Lower leg skin (tissue), 3 donors: ENCODE data around the gene CELA3A.
"Not testable (repeated sequence)": the region's sequence is repeated elsewhere in the genome, so short reads cannot be mapped to it uniquely, and the experiment has no call there.

Experiments
- POLR2A ChIP-seq, 2 donors: fragments of 450-650 bp; IDR thresholded peaks; one replicate each; pipeline ENCODE4 v1.6.1; 2016 to 2017; ENCODE audit warnings: antibody characterized with exemption in 2 of 2, mild to moderate bottlenecking in 1 of 2, moderate library complexity in 1 of 2
- TF ChIP-seq, protein P1 (sequence below), 3 donors: fragments of 450-650 bp; IDR thresholded peaks; one replicate each; pipeline ENCODE4 v1.5.1; 2016; ENCODE audit warnings: antibody characterized with exemption in 3 of 3, mild to moderate bottlenecking in 3 of 3, moderate library complexity in 2 of 3

DNA sequence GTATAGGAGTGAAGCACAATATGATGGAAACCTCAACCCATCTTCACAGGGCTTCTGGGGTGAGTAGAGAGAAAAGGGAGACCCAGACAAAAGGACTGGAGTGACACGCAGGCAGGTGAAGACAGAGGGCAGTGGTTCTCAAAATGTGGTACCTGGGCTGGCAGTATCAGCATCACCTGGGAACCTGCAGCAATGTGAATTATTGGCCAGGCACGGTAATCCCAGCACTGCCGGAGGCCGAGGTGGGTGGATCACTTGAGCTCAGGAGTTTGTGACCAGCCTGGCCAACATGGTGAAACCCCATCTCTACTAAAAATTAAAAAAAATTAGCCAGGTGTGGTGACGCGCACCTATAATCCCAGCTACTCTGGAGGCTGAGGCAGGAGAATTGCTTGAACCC is 19.3 kb upstream of the CELA3A start:
- TF ChIP-seq, protein P1, sequence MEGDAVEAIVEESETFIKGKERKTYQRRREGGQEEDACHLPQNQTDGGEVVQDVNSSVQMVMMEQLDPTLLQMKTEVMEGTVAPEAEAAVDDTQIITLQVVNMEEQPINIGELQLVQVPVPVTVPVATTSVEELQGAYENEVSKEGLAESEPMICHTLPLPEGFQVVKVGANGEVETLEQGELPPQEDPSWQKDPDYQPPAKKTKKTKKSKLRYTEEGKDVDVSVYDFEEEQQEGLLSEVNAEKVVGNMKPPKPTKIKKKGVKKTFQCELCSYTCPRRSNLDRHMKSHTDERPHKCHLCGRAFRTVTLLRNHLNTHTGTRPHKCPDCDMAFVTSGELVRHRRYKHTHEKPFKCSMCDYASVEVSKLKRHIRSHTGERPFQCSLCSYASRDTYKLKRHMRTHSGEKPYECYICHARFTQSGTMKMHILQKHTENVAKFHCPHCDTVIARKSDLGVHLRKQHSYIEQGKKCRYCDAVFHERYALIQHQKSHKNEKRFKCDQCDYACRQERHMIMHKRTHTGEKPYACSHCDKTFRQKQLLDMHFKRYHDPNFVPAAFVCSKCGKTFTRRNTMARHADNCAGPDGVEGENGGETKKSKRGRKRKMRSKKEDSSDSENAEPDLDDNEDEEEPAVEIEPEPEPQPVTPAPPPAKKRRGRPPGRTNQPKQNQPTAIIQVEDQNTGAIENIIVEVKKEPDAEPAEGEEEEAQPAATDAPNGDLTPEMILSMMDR (IDR thresholded peaks at IDR 0.05) = not testable (repeated sequence)
- not testable (repeated sequence) for TF ChIP-seq POLR2A (IDR thresholded peaks at IDR 0.05)
